ENCODE measurements around the gene PLEKHG4.

Gene PLEKHG4

DNA sequence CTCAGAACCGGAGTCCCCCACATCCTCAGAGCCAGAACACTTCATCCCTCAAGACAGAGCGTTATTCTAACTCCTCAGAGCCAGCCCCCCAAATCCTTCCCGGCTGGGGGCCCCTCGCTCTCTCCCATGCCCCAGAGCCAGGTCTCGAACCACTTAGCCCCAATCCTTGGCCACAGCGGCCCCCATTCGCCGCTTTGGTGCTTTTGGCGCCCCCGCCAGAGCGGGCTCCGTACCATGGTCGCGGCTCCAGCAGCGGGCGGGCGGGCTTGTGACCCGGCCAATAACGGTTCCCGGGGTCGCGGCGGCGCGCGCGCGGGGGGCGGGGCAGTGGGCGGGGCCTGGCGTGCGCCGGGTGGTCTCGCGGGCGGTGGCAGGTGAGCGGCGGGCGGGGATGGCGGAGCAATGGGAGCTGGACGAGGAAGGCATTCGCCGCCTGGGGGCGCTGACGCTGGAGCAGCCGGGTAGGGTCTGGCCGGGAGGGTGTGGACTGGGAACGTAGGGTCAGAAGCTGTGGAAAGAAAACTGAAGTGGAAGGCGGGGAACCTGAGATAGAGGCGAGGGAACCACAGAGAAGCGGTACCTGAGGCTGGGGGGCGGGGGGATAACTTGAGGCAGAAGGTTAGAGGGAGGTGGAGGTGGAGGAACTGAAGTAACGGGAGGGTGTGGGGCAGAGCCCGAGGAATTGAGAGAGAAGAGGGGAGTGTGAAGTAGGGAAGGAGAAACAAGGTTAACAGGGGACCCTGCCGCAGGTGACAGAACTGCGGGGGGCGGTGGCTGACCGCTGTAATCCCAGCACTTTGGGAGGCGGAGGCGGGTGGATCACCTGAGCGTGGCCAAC is 47.4 kb downstream of the PLEKHG4 start, which contains the start of the genes KCTD19 and LRRC36:
Gene KCTD19 (minus strand): TSS at position 270 of the 838 bp plus-strand sequence. CDS start 34 bp downstream, at position 236.
Gene LRRC36 (plus strand): TSS at position 344 of the 838 bp plus-strand sequence. CDS start 48 bp downstream, at position 392.
- DNase-seq (ENCODE audit: insufficient read length), result no peak
- TF ChIP-seq TAF1 (IDR thresholded peaks at IDR 0.05; ENCODE audit: borderline replicate concordance, low read depth, low read length) (no peak), POLR2AphosphoS5 (IDR thresholded peaks at IDR 0.05; ENCODE audit: low read depth, low read length) (no peak), POLR2A (IDR thresholded peaks at IDR 0.05; ENCODE audit: low read depth, low read length) (no peak)
- no peak for FAIRE-seq

DNA sequence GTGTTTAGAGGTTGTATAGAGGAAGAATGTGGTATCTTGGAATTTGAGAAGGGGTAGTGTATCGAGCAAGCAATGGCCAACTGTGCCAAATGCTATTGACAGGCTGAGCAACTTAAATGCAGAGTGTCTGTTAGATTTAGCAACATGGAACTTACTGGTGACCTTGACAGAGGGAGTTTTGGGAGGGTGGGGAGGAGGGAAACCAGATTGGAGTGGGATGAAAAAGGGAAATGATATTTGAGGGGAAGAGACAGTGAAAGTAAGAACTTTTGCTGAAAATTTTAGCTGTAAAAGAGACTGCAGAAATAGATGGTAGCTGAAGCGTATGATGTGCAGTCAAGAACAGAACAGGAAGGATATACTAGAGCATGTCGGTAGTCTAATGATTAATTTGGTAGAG is 48.4 kb downstream of the PLEKHG4 start:
- TF ChIP-seq POLR2A (IDR thresholded peaks at IDR 0.05; ENCODE audit: low read depth, low read length) (no peak), TAF1 (IDR thresholded peaks at IDR 0.05; ENCODE audit: borderline replicate concordance, low read depth, low read length) (no peak), POLR2AphosphoS5 (IDR thresholded peaks at IDR 0.05; ENCODE audit: low read depth, low read length) (no peak)
- no peak for DNase-seq (ENCODE audit: insufficient read length)
- FAIRE-seq, result no peak

DNA sequence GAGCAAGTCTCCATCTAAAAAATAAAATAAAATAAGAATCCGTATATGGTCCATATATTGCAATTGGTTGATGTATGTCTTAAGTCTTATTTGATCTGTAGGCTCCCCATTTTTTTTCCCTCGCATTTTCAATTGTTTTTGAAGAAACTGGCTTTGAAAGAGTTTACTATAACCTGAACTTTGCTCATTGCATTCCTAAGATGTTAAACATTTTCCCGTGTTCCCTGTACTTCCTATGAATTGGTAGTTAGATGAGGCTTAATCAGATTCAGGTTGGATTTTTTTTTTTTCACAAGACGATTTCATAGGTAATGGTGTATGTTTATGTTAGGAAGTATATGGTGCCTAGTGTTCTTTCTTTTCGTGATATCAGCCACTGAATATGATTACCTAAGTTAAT is 50.6 kb downstream of the PLEKHG4 start:
- no peak for TF ChIP-seq POLR2A (IDR thresholded peaks at IDR 0.05; ENCODE audit: low read depth, low read length)
- no peak for TF ChIP-seq TAF1 (IDR thresholded peaks at IDR 0.05; ENCODE audit: borderline replicate concordance, low read depth, low read length)
- TF ChIP-seq POLR2AphosphoS5 (IDR thresholded peaks at IDR 0.05; ENCODE audit: low read depth, low read length), result no peak
- DNase-seq (ENCODE audit: insufficient read length) (no peak), FAIRE-seq (no peak)

DNA sequence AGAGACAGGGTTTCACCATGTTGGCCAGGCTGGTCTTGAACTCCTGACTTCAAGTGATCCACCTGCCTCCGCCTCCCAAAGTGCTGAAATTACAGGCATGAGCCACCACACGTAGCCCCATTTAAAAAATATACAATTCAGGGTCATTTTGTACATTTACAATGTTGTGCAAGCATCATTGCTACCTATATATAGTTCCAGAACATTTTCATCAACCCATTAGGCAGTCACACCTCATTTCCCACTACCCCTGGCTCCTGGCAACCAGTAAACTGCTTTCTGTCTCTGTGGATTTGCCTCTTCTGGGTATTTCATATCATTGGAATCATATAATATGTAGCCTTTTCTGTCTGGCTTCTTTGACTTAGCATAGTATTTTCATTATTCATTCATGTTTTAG is 54.0 kb downstream of the PLEKHG4 start:
- TF ChIP-seq TAF1 (IDR thresholded peaks at IDR 0.05; ENCODE audit: borderline replicate concordance, low read depth, low read length), result no peak
- TF ChIP-seq POLR2AphosphoS5 (IDR thresholded peaks at IDR 0.05; ENCODE audit: low read depth, low read length), result no peak
- TF ChIP-seq POLR2A (IDR thresholded peaks at IDR 0.05; ENCODE audit: low read depth, low read length), result no peak
- FAIRE-seq (no peak), DNase-seq (ENCODE audit: insufficient read length) (no peak)

DNA sequence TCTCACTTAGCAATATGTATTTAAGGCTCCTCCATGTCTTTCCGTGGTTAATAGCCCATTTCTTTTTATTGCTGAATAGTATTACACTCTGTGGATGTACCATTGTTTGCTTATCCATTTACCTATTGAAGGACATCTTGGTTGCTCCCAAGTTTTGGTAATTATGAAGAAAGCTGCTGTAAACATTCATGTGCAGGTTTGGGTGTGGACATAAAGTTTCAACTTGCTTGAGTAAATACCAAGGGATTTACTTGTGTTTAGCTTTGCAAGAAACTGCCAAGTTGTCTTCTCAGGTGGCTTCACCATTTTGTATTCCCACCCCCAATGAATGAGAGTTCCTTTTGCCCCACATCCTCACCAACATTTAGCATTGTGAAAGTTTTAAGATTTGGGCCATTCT is 56.8 kb downstream of the PLEKHG4 start:
- FAIRE-seq (no peak), DNase-seq (ENCODE audit: insufficient read length) (no peak)
- TF ChIP-seq POLR2AphosphoS5 (IDR thresholded peaks at IDR 0.05; ENCODE audit: low read depth, low read length) (no peak), POLR2A (IDR thresholded peaks at IDR 0.05; ENCODE audit: low read depth, low read length) (no peak), TAF1 (IDR thresholded peaks at IDR 0.05; ENCODE audit: borderline replicate concordance, low read depth, low read length) (no peak)

DNA sequence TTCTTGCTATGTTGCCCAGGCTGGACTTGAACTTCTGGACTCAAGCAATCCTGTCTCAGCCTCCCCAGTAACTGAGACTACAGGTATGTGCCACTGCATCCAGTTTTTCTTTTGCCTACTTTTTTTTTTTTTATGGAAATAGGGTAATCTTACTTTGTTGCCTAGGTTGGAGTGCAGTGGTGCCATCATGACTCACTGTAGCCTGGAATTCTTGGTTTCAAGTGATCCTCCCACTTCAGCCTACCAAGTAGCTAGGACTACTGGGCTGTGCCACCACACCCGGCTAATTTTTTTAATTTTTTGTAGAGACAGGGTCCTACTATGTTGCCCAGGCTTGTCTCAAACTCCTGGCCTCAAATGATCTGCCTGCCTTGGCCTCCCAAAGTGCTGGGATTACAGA is 57.3 kb downstream of the PLEKHG4 start:
- DNase-seq (ENCODE audit: insufficient read length) (no peak), FAIRE-seq (no peak)
- TF ChIP-seq TAF1 (IDR thresholded peaks at IDR 0.05; ENCODE audit: borderline replicate concordance, low read depth, low read length) (no peak), POLR2A (IDR thresholded peaks at IDR 0.05; ENCODE audit: low read depth, low read length) (no peak), POLR2AphosphoS5 (IDR thresholded peaks at IDR 0.05; ENCODE audit: low read depth, low read length) (no peak)

Data from GM12892 (cell line).